Measurements from ENCODE around the gene MAP7D3.

- no peak for TF ChIP-seq EP300 (IDR thresholded peaks at IDR 0.05; ENCODE audit: borderline replicate concordance)
- no peak for TF ChIP-seq REST (IDR thresholded peaks at IDR 0.05; ENCODE audit: low read depth)
- TF ChIP-seq USF1 (IDR thresholded peaks at IDR 0.05), result no peak
- no peak for TF ChIP-seq MAX (IDR thresholded peaks at IDR 0.05)
- TF ChIP-seq EGR1 (IDR thresholded peaks at IDR 0.05), result no peak
- no peak for TF ChIP-seq YY1 (IDR thresholded peaks at IDR 0.05; ENCODE audit: low read depth)
- TF ChIP-seq NFIC (IDR thresholded peaks at IDR 0.05), result no peak
- TF ChIP-seq ZBTB7A (IDR thresholded peaks at IDR 0.05; ENCODE audit: low read depth), result no peak
- TF ChIP-seq TAF1 (IDR thresholded peaks at IDR 0.05; ENCODE audit: low read depth), result no peak
- TF ChIP-seq TCF12 (IDR thresholded peaks at IDR 0.05; ENCODE audit: low read depth), result no peak
- TF ChIP-seq RAD21 (IDR thresholded peaks at IDR 0.05; ENCODE audit: low read depth), result no peak
- no peak for TF ChIP-seq CEBPB (IDR thresholded peaks at IDR 0.05)
- no peak for TF ChIP-seq CREB1 (IDR thresholded peaks at IDR 0.05; ENCODE audit: low read depth)
These were observed 53.2 kb downstream of the MAP7D3 start for GRCh38 chrX:136198010-136198409.

Data from Ishikawa (cell line).